GM12801 (cell line): ENCODE measurements around the gene GPR55.

Experiments used
- TF ChIP-seq, protein P1 (sequence below): IDR thresholded peaks from one replicate; pipeline ENCODE4 v1.5.1; 2011; ENCODE audit warnings: control low read depth; ENCODE audit not compliant: insufficient read length; ENCODE audit errors: extremely low read depth

Gene GPR55

DNA sequence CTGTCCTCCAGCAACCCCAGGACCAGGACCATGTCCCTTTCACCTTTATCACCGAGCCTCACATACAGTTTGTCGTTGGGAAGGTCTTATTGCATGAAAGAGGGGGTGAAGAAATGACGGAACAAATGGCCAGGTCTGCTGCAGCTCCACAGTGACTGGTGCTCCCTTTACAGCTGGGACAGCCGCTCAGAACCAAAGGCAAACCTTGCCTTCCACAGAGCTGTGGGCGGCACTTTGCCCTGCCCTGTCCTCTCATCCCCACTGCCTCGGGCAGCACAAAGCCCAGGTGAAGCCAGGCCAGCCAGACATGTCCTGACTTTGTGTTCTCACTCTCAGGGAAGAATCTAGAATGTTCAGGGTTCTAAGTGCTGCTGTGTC, 961 bp downstream of the GPR55 start:
- TF ChIP-seq, protein P1, sequence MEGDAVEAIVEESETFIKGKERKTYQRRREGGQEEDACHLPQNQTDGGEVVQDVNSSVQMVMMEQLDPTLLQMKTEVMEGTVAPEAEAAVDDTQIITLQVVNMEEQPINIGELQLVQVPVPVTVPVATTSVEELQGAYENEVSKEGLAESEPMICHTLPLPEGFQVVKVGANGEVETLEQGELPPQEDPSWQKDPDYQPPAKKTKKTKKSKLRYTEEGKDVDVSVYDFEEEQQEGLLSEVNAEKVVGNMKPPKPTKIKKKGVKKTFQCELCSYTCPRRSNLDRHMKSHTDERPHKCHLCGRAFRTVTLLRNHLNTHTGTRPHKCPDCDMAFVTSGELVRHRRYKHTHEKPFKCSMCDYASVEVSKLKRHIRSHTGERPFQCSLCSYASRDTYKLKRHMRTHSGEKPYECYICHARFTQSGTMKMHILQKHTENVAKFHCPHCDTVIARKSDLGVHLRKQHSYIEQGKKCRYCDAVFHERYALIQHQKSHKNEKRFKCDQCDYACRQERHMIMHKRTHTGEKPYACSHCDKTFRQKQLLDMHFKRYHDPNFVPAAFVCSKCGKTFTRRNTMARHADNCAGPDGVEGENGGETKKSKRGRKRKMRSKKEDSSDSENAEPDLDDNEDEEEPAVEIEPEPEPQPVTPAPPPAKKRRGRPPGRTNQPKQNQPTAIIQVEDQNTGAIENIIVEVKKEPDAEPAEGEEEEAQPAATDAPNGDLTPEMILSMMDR, result no peak

DNA sequence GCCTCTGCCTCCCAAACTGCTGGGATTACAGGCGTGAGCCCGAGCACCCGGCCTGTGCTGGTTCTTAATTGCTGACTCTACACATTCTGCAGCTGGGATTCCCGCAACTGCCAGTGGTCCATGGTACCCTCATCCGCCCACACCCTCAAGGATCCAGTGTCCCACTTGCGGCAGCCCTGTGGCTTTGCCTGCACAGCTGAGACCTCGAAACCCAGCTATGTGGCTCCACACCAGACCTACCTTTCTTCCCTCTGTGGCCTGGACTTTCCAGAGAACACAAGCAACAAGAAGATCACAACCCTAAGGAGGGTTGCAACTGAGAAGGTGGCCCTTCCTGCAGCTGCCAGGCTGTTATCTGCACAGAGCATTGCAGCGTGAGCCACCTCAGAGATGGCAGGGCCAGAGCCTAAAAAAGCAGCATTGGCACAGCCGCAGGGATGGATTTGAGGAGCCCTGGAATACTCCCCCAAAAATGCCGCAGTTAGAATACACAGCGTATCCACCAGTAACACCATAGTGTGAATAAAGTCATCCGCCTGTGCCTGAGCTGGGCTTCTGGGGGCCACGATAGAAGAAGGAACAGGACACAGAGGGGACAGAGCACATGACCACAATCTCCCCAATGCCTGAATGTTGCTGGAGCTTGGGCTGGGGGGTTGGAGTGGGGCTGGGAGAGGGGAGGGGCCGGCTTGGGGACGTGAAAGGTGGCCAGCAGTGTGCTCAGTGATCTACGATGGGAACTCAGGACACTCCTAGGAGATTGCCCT, 1.9 kb downstream of the GPR55 start:
- TF ChIP-seq, protein P1, result no peak

DNA sequence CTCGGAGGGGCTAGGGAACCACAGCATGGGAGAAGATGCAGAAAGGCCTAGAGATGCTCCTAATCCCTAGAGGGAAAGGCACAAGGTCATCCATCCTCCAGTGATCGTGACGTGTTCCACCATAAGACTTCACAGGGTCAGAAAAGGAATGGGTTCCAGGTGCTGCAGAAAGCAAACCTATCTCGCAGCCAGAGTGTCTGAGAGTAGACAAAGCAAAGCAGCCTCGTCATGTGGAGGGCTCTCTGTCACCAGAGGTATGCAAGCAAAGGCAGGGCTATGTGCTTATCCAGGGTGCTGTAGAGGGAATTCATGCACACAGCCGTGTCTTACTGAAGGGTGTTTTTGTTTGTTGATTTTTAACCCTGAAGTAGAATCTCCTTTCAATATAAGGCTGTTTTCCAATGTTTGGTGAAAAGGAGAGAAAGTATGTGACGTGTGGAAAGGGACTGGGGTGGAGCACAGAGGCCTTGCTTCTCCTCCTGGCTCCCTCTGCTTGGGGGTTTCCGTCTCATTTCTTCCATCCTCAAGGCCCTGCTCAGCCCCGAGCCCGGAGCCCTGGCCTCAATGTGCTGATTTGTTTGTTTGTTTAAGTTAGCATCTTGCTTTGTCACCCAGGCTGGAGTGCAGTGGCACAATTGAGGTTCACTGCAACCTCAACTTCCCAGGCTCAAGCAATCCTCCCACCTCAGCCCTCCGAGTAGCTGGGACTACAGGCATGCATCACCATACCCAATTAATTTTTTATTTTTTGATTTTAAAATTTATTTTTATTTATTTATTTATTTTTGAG, 3.0 kb downstream of the GPR55 start:
- TF ChIP-seq, protein P1, result no peak

DNA sequence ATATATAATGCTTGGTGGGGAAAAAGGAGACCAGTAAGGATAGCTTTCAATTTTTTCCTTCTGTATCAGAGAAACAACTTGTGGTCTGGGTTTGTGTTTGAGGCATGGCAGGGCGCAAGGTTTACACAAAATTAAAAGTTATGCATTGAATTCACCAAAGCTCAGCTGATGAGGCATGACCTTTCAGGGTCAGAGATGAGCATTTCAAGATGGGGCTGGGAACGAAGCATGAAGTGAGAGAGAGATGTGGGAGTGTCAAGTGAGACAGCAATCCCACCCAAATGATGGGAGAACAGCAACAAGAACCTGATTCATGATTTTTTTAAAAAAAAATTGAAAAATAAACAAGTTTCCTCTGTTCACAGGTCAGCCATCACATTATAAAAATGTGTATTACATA, 4.9 kb downstream of the GPR55 start:
- TF ChIP-seq, protein P1, result no peak

DNA sequence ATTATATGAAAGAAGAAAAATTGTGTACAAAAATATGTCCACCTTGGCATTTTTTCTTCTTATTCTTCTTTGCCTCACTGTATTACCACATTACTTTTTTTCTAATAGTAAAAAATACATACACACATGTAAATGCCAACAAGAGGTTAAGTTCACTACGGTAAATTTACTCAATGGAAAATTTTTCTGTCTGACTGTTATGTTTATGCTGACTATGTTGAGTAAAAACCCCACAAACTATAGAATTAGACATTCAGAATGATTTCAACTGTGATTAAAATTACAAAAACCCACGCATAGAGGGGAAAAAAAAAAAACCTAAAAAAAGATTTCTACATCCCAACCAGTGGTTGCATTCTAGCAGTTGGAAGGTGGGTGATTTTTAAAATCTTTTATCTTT, 5.4 kb downstream of the GPR55 start:
- TF ChIP-seq, protein P1, result no peak

DNA sequence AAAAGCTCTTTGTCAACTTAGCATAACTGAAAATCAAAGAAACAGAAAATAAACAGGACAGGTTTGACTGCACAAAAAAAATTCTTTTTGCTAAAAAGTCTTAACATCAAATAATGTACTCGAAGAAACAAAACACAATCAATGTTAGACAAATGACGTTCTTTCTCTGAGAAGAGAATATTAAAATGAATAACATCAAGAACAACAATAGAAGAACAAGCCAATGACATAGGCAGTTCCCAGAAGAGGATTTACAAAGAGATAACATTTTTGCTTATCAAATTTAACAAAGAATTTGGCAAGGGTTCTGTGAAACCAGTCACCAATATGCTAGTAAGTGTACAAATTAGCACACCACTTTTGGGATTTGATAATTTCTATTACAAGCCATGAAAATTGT, 5.8 kb downstream of the GPR55 start:
- TF ChIP-seq, protein P1, result no peak

DNA sequence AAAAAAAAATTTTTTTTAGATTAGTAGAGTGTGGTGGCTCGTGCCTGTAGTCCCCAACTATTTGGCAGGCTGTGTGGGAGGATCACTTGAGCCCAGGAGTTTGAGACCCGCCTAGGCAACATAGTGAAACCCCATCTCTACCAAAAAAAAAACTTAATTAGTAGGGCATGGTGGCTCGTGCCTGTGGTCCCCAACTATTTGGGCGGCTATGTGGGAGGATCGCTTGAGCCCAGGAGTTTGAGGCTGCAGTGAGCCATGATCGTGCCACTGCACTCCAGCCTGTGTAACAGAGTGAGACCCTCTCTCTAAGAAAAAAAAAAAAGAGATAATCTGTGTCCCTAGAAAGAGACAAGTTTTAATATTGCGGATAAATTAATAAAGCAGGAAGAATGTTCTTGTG, 8.8 kb downstream of the GPR55 start:
- TF ChIP-seq, protein P1, result no peak
